ENCODE measurements around the gene CYP4F22. TPM values are rescaled to one million over a fixed set of nuclear protein-coding genes. Genes with fewer than 3 reads are reported as not detected.

The CYP4F22 gene
- total RNA-seq, 1 donor from 2014 or later: not detected

DNA sequence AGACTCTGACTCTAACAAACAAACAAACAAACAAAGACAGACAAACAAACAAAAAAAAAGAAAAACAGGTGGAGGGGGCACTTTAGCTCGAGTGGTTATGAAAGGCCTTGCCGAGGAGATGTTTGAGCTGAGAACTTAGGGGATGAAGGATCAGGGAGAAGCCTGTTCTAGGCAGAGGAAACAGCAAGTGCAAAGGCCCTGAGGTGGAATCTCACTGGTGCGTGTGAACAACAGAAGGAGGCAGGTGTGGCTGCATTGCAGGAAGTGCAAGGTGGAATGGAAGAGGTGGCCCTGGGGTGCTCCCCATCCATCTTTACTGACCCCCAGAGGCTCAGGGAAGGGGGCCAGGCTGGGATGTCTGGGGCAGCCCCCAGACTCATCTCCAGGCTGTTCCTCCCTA, 41.9 kb downstream of the CYP4F22 start:
- Mint-ChIP-seq H3K9me3 (no peaks in the 10 kb centered on the region), H3K27ac (no peak overlapping the region), H3K36me3 (no peaks in the 10 kb centered on the region), H3K27me3 (ENCODE audit: insufficient read depth, low read depth) (peaks cover 5% of the 10 kb centered on the region), H3K4me3 (no peak overlapping the region), H3K4me1 (no peaks in the 10 kb centered on the region)
- DNase-seq (ENCODE audit: low spot score): no peak
- Histone ChIP-seq H3K36me3 (no peaks in the 10 kb centered on the region), H3K9me3 (ENCODE audit: low read depth) (no peaks in the 10 kb centered on the region), H3K9ac (no peak overlapping the region), H3K4me1 (no peaks in the 10 kb centered on the region), H3K79me2 (ENCODE audit: low read depth) (no peaks in the 10 kb centered on the region), H3F3A (ENCODE audit: low read depth) (no peaks in the 10 kb centered on the region), H3K27ac (no peak overlapping the region), H3K4me3 (no peak overlapping the region), H4K20me1 (ENCODE audit: low read depth) (no peaks in the 10 kb centered on the region), H2AFZ (replicated peaks) (no peak overlapping the region), H3K27me3 (no peaks in the 10 kb centered on the region), H3K4me2 (no peak overlapping the region)
- TF ChIP-seq EZH2 (IDR thresholded peaks at IDR 0.05) (no peak), CTCF (IDR thresholded peaks at IDR 0.05) (no peak), EZH2phosphoT487 (IDR thresholded peaks at IDR 0.05) (no peak)

GRCh38 chr19:15550929-15551292, 42.6 kb downstream of the CYP4F22 start:
- DNase-seq (ENCODE audit: low spot score): no peak
- Histone ChIP-seq H3K27me3 (no peaks in the 10 kb centered on the region), H3F3A (ENCODE audit: low read depth) (peaks cover 5% of the 10 kb centered on the region), H3K9me3 (ENCODE audit: low read depth) (no peaks in the 10 kb centered on the region), H3K79me2 (ENCODE audit: low read depth) (no peaks in the 10 kb centered on the region), H3K9ac (no peak overlapping the region), H2AFZ (replicated peaks) (no peak overlapping the region), H3K4me3 (no peak overlapping the region), H3K27ac (no peak overlapping the region), H4K20me1 (ENCODE audit: low read depth) (no peaks in the 10 kb centered on the region), H3K4me1 (no peaks in the 10 kb centered on the region), H3K36me3 (no peaks in the 10 kb centered on the region), H3K4me2 (no peak overlapping the region)
- H3K4me3 Mint-ChIP-seq: no peak overlapping the region
- peaks cover 3% of the 10 kb centered on the region for H3K4me1 Mint-ChIP-seq
- peaks cover 10% of the 10 kb centered on the region for H3K27me3 Mint-ChIP-seq (ENCODE audit: insufficient read depth, low read depth)
- no peak overlapping the region for H3K27ac Mint-ChIP-seq
- H3K36me3 Mint-ChIP-seq: no peaks in the 10 kb centered on the region
- TF ChIP-seq CTCF (IDR thresholded peaks at IDR 0.05) (no peak), EZH2phosphoT487 (IDR thresholded peaks at IDR 0.05) (no peak), EZH2 (IDR thresholded peaks at IDR 0.05) (no peak)
- no peaks in the 10 kb centered on the region for H3K9me3 Mint-ChIP-seq

- Histone ChIP-seq H3K9me3 (ENCODE audit: low read depth) (no peaks in the 10 kb centered on the region), H3K27ac (no peak overlapping the region), H3K36me3 (no peaks in the 10 kb centered on the region), H3K4me2 (no peak overlapping the region), H2AFZ (replicated peaks) (no peak overlapping the region), H3K4me1 (no peaks in the 10 kb centered on the region), H4K20me1 (ENCODE audit: low read depth) (no peaks in the 10 kb centered on the region), H3K27me3 (peaks cover under 1% of the 10 kb centered on the region), H3F3A (ENCODE audit: low read depth) (peaks cover 10% of the 10 kb centered on the region), H3K79me2 (ENCODE audit: low read depth) (no peaks in the 10 kb centered on the region), H3K9ac (no peak overlapping the region), H3K4me3 (no peak overlapping the region)
- no peaks in the 10 kb centered on the region for H3K9me3 Mint-ChIP-seq
- H3K27me3 Mint-ChIP-seq (ENCODE audit: insufficient read depth, low read depth): peaks cover 10% of the 10 kb centered on the region
- no peaks in the 10 kb centered on the region for H3K36me3 Mint-ChIP-seq
- H3K4me3 Mint-ChIP-seq: no peak overlapping the region
- TF ChIP-seq EZH2phosphoT487 (IDR thresholded peaks at IDR 0.05) (no peak), CTCF (IDR thresholded peaks at IDR 0.05) (no peak), EZH2 (IDR thresholded peaks at IDR 0.05) (no peak)
- no peak for DNase-seq (ENCODE audit: low spot score)
- peaks cover 8% of the 10 kb centered on the region for H3K4me1 Mint-ChIP-seq
- no peak overlapping the region for H3K27ac Mint-ChIP-seq
Observed at GRCh38 chr19:15551293-15552004, 43.1 kb downstream of the CYP4F22 start.

Measured in neural progenitor cell (in vitro differentiated cells).